Myocyte (in vitro differentiated cells): ENCODE data around the gene PPIB. TPM values are rescaled to one million over a fixed set of nuclear protein-coding genes. Genes with fewer than 3 reads are reported as not detected.

Experiments used
- DNase-seq: peaks from one replicate; pipeline ENCODE4 v3.0.0-alpha.2; 2012; ENCODE audit warnings: low read depth
- polyA plus RNA-seq: library from polyadenylated mRNA; unstranded; fragments of >200 nt; gene quantifications from one replicate; pipeline ENCODE4 v1.2.1, GENCODE V29; 2012; ENCODE audit warnings: missing spikeins
- total RNA-seq: library from RNA; depleted of rRNA; stranded (reverse); fragments of >200 nt; gene quantifications from 2 replicates; pipeline ENCODE4 v1.2.3, GENCODE V29; 2014

The PPIB gene
- 215 and 241 TPM in 2 replicates for total RNA-seq
- polyA plus RNA-seq: 814 TPM

DNA sequence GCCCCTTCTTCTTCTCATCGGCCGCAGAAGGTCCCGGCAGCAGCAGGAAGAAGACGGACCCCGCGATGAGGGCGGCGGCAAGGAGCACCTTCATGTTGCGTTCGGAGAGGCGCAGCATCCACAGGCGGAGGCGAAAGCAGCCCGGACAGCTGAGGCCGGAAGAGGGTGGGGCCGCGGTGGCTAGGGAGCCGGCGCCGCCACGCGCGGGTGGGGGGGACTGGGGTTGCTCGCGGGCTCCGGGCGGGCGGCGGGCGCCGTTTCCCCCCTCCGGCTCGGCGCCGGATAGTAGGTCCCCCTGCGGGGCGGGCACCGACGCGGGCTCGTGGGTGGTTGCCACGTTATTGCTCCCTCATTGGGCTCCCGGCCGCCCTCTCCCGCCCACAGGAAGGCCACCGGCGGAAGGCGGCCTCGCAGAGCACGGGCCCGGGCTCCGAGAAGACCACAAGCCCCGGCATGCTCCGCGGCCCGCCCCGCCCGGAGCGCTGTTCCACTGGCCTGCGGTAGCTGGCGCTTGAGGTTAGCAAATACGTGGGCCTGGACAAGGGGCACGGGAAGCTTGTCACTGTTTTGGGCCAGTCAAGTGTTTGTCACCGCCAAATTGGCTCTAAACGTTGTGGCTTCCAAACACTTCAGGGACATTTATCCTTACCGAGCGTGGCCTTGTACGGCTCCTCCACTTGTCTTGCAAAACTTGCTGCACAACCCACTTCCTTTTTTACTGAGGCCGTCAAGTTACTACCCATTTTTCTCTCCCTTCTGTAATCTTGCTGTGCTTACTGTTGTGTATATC lies at the start of gene PPIB:
Gene PPIB (minus strand): TSS at position 154 of the 790 bp plus-strand sequence. CDS start 36 bp downstream, at position 118.
- DNase-seq: peak; percentile 98

DNA sequence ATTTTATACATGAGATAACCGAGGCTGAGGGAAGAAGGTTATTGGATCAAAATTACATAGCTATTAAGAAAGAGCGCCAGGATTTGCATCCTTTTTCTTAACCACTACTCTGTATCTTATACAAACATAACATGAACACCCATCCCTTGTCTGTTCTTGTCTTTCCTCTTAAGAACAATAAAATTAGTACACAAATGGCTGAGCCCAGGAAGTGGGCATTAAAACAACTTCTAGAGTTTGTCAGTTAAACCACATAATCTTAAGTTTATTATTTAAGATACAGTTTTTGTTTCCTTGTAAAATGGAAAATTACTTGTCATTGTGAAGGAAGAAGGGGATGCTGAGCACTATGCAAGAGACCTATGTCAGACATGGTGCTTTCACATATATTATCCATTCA lies 48.9 kb upstream of the PPIB start:
- no peak for DNase-seq

- no peak for DNase-seq
Observed at GRCh38 chr15:64210371-64210770, 47.5 kb upstream of the PPIB start.

- peak; percentile 59 for DNase-seq
Observed at GRCh38 chr15:64209680-64210334, 47.0 kb upstream of the PPIB start.

DNA sequence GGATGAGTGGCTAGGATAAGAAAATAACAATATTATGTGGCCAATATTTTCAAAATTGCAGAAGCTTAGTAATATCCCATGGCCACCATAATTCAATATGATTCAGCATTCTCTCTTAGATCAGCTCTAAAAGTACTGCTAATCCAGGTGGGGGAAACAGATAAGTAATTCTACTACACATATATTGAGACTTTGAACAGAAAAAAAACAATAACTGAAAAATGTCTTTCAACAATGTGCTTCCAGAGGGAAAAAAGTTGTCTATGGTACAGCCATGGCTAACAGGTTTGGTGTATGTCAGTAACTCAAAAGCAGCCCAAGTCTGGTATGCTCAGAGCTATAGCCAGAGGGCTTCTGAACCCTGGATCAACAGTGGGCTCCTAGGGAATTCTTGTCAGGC lies 42.4 kb upstream of the PPIB start:
- no peak for DNase-seq

DNA sequence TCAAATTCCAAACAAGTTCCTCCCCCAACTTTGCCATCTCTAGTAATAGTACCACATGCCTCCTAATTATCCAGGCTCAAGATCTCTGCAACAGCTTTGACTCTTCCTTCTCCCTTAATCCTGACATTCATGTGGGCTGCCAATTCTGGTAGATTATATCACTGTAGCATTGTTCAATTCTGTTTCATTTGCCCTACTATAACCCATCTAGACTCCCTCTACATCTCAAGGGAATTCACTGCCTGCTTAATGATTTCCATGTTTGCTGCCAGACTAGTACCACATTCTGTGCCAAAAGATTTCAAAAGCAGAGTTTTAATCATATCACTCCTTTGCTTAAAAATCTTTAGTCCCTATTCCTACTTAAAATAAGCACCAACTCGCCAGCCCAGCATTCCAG lies 34.6 kb upstream of the PPIB start:
- DNase-seq: peak; percentile 40

DNA sequence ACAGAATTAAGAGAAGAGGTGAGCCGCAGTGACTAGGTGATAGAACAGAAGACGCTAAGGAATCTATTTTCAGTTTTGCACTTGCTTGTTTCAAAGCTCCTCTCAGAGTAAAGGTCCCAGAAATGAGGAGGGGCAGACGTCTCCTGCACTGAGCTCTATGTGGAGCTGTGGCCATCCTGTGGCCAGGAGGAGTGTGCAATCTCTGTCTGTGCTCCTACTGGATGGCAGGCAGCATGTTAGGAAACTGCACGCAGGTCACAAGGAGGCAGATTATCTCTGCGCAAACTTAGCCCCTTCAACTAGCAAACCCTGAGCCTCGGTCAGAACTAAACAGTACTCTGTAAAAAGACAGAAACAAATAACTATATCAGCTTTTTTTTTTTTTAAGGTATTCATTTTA lies 31.1 kb upstream of the PPIB start:
- DNase-seq: no peak

DNA sequence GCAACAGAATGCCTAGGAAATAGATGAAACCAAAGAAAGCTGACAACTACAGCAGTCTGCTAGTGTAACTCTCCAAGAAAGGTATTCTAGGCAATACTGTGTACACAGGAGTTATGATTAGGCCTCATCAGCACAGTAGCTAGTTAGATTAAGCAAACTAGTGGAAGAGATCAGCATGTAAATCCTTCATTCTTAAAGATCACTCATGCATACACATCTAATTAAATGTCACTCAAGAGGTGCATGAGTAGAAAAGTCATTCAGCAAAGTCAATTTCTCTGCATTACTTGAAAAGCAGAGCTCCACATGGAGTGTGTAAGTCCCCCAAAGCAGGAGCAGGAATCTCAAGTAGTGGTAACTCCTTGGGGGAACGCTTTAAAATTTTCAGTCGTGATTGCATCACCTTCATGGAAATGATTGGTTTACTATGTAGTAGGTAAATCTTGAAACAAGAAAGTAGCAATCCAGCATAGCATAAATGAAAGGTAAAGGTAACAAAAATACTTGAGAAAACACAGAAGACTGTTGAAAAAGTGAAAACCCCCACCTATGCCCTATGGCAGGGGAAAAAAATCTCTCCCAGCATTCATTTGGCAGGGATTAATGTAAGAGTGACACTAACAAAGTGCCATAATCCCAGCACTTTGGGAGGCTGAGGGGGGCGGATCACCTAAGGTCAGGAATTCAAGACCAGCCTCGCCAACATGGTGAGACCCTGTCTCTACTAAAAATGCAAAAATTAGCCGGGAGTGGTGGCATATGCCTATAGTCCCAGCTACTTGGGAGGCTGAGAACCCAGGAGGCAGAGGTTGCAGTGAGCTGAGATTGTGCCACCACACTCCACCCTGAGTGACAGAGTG lies 29.4 kb upstream of the PPIB start:
- no peak for DNase-seq

- no peak for DNase-seq
Observed at GRCh38 chr15:64187396-64188191, 24.8 kb upstream of the PPIB start.

- no peak for DNase-seq
Observed at GRCh38 chr15:64185146-64185911, 22.5 kb upstream of the PPIB start.

DNA sequence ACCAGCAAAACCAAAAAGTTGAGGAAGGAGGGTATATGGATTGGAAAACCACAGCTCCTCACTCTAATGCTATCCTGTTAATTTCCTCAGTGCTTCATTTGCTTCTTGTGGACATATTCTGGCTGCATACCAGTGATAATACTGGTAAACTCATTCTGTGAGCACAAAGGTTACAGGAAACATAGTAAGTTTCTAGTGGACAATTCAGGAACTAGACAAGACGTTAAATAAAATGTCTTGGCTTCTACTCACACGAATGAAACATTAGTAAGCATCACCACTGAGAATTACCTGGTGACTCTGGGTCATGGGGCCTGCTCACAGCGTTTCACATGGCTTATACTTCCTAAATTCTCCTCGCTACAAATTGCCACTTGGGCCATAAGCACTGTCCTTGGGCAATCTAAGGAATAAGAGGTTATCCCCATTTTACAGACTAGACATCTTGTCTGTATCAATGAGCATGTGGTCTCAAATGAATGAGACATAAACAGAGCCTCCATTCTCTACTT lies 20.1 kb upstream of the PPIB start:
- no peak for DNase-seq

DNA sequence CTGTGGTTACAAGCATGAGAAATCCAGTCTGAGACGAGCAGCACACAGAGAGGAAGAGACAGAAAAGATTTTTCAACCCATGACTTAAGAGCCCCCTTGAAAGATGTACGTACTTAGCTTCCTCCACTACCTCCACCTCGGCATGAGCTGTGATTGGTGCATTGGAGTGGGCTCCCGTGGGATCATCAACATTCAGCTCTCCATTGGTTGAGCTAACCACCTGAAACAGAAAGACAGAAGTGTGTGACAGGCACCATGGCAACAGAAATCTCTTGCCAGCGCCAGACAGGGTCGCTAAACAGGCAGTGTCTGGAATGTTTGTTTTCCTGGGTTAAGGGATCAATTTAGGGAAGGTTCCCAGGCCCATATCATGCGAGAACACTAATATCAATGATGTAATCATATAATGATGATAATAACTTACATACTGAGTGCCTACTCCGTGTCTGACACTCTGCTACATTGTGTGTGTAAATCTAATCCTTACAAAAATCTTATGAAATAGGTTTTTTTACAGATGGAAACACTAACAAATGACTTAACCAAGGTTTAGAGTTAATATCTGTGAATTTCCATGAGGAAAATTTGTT lies 17.5 kb upstream of the PPIB start:
- no peak for DNase-seq

DNA sequence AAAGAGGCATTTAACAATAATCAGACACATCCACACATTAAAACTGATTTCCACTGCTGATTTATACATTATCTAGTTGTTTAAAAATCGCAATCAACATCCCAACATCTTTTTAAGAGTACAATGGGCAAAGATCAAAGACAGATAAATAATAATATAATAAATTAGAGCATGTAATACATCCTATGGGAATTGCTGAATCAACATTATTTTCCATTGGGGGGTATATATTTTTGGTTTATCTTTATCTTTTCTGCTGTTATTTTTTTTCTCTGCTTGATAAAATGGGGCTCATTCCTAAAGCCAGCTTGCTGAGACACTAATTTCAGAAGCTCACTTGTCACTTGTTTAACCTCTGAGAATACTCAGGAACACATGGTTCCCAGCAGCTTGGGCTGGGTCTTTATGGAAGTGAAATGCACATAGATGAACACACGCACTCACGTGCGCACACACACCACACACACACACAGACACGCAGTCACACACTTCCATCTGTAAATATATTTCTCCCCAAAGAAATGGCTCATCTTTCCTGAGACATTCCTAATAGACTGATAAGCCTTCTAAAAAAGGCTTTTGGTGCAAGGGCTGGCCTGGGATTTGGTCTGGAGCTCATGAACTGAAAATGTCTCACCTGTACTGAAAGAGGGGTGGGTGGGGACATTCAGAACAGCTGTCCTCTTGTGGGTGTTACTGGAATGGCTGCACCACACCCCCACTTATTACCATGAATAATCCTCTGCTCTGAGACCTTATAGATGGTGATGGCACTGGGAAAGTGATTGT lies 3.5 kb upstream of the PPIB start:
- peak; percentile 76 for DNase-seq

DNA sequence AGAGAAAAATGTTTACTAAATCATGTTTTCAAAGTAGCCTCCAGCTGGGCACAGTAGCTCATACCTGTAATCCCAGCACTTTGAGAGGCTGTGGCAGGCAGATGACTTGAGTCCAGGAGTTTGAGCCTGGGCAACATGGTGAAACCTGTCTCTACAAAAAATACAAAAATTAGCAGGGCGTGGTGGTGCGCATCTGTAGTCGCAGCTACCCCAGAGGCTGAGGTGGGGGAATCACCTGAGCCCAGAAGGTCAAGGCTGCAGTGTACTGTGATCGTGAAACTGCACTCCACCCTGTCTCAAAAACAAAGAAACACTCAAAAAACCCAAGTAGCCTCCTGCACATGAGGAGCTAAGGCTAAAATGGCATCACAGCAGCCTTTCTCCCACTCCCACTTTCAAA lies 1.6 kb upstream of the PPIB start:
- DNase-seq: no peak

GRCh38 chr15:64163659-64164362 lies 989 bp upstream of the PPIB start:
- peak; percentile 41 for DNase-seq

DNA sequence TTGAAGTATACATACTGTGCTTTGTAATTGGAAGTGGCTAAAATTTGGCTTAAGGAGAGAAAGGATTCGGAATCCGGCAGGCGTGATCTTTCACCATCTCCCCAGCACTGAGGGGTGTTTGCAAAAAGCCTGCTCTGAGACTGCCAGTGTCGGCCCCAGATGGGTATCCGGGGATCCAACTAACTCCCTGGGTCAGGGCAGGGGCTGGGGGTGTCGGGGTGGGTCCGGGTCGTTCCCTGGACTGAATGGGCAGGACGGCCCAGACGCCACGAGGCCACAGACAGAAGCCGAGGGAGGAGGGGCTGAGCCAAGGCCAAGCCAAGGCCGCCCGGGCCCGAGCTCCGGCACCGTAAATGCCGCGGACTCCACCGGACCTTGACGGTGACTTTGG lies 349 bp downstream of the PPIB start:
- no peak for DNase-seq

- no peak for DNase-seq
Observed at GRCh38 chr15:64161688-64162477, 939 bp downstream of the PPIB start.
